Gastroesophageal sphincter (tissue), 4 donors: Measurements from ENCODE around the gene ACSL4. TPM values are rescaled to one million over a fixed set of nuclear protein-coding genes. Genes with fewer than 3 reads are reported as not detected.

Source experiments
- ATAC-seq: fragments of 150-250 bp; one replicate; pipeline ENCODE4 v1.9.1; 2016; ENCODE audit warnings: mild to moderate bottlenecking, moderate library complexity
- H3K27ac ChIP-seq, 4 donors: fragments of 200-600 bp; sonication (generic) in 3 of 4; 1 replicate in 3 of 4; 2 replicates in 1 of 4; pipeline ENCODE4 v1.5.1; 2016 to 2019
- H3K27me3 ChIP-seq: fragments of 200-600 bp; sonication (generic); one replicate; pipeline ENCODE4 v1.5.1; 2019
- H3K36me3 ChIP-seq, 2 donors: fragments of 200-600 bp; sonication (generic); one replicate each; pipeline ENCODE4 v1.5.1; 2019; ENCODE audit warnings: control low read depth in 1 of 2
- H3K4me1 ChIP-seq, 3 donors: fragments of 200-600 bp; sonication (generic); 1 replicate in 2 of 3; 2 replicates in 1 of 3; pipeline ENCODE4 v1.5.1; 2016 to 2019; ENCODE audit warnings: control low read depth in 2 of 3
- H3K4me3 ChIP-seq, 2 donors: fragments of 200-600 bp; sonication (generic); one replicate each; pipeline ENCODE4 v1.5.1; 2019; ENCODE audit warnings: mild to moderate bottlenecking in 1 of 2, moderate library complexity in 1 of 2
- H3K9me3 ChIP-seq, 3 donors: fragments of 200-600 bp; sonication (generic); one replicate each; pipeline ENCODE4 v1.5.1; 2017 to 2019; ENCODE audit warnings: control low read depth in 2 of 3
- CTCF ChIP-seq, 4 experiments: fragments of 200-600 bp in 2 of 4; fragments of 450-650 bp in 2 of 4; sonication (generic) in 1 of 4; IDR thresholded peaks; one replicate each; pipeline ENCODE4 v1.5.1; 2017 to 2019; ENCODE audit warnings: antibody characterized with exemption in 4 of 4, mild to moderate bottlenecking in 2 of 4, moderate library complexity in 2 of 4
- EP300 ChIP-seq: sonication (generic); formaldehyde crosslinking; IDR thresholded peaks from one replicate; pipeline ENCODE4 v1.6.1; 2017; ENCODE audit warnings: antibody characterized with exemption, mild to moderate bottlenecking
- POLR2A ChIP-seq, 2 donors: fragments of 450-650 bp; IDR thresholded peaks; one replicate each; pipeline ENCODE4 v1.6.1; 2017; ENCODE audit warnings: antibody characterized with exemption in 2 of 2, mild to moderate bottlenecking in 2 of 2, moderate library complexity in 1 of 2
- POLR2AphosphoS5 ChIP-seq: sonication (generic); formaldehyde crosslinking; IDR thresholded peaks from one replicate; pipeline ENCODE4 v1.6.1; 2017; ENCODE audit warnings: antibody characterized with exemption
- WGBS, 2 donors: methylation state at CpG; one replicate each; pipeline ENCODE4 v1.1.5; 2018; ENCODE audit warnings: low coverage in 1 of 2; 5-methylcytosine and 5-hydroxymethylcytosine counted together
- total RNA-seq, 4 donors: library from RNA; depleted of rRNA; stranded (reverse); fragments of >200 nt; gene quantifications; one replicate each; pipeline ENCODE4 v1.1.0, GENCODE V29; 2016

Gene ACSL4
- total RNA-seq, 4 donors from 2014 or later: 43.0 to 96.5 (median 53.1) TPM

GRCh38 chrX:109774706-109775105, 41.6 kb upstream of the ACSL4 start:
- Histone ChIP-seq H3K9me3 (no peaks in the 10 kb centered on the region), H3K36me3 (no peaks in the 10 kb centered on the region), H3K27ac (no peak overlapping the region), H3K4me3 (no peak overlapping the region), H3K27me3 (no peaks in the 10 kb centered on the region), H3K4me1 (no peaks in the 10 kb centered on the region)
- WGBS, 2 donors: 51 to 78% methylated on average over 4 to 5 of the region's 5 CpGs
- TF ChIP-seq EP300 (no peak), POLR2A (IDR thresholded peaks at IDR 0.05) (no peak), POLR2AphosphoS5 (no peak), CTCF (IDR thresholded peaks at IDR 0.05) (no peak)
- ATAC-seq: peak; percentile 76

DNA sequence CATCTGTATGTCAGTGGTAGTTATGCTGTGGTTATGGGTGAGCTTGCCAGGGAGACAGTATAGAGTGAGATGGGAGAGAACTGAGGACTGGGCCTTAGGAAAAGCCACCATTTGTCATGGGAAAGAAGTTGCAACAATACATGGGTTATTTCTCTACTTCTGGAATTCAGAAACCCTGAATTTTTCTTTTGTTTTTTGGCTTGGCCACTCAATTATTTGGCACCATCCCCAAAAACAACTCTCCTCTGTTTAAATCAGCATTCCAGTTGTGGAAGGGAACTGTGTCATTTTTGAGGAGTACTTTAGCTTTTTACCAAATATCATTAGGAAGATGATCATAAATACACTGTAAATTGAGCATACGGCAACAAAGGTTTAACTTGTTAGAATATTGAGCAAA, 41.1 kb upstream of the ACSL4 start:
- no peaks in the 10 kb centered on the region for H3K36me3 ChIP-seq
- H3K9me3 ChIP-seq: no peaks in the 10 kb centered on the region
- no peak for ATAC-seq
- no peaks in the 10 kb centered on the region for H3K4me1 ChIP-seq
- TF ChIP-seq POLR2A (IDR thresholded peaks at IDR 0.05) (no peak), POLR2AphosphoS5 (no peak), EP300 (no peak), CTCF (IDR thresholded peaks at IDR 0.05) (no peak)
- no peak overlapping the region for H3K4me3 ChIP-seq
- H3K27ac ChIP-seq: no peak overlapping the region
- H3K27me3 ChIP-seq: no peaks in the 10 kb centered on the region
- WGBS, 2 donors: 86% methylated on average over 1 of the region's 1 CpG; no CpG with 5 or more reads in 1 of the 2 donors

- no peaks in the 10 kb centered on the region for H3K27me3 ChIP-seq
- no peak for ATAC-seq
- 67 to 93% methylated on average over 2 of the region's 2 CpGs for WGBS, 2 donors
- H3K4me1 ChIP-seq: no peaks in the 10 kb centered on the region
- TF ChIP-seq POLR2A (IDR thresholded peaks at IDR 0.05) (no peak), POLR2AphosphoS5 (no peak), EP300 (no peak), CTCF (IDR thresholded peaks at IDR 0.05) (no peak)
- no peak overlapping the region for H3K4me3 ChIP-seq
- no peaks in the 10 kb centered on the region for H3K36me3 ChIP-seq
- H3K9me3 ChIP-seq: no peaks in the 10 kb centered on the region
- no peak overlapping the region for H3K27ac ChIP-seq
These were observed 40.3 kb upstream of the ACSL4 start for GRCh38 chrX:109773374-109773773.

DNA sequence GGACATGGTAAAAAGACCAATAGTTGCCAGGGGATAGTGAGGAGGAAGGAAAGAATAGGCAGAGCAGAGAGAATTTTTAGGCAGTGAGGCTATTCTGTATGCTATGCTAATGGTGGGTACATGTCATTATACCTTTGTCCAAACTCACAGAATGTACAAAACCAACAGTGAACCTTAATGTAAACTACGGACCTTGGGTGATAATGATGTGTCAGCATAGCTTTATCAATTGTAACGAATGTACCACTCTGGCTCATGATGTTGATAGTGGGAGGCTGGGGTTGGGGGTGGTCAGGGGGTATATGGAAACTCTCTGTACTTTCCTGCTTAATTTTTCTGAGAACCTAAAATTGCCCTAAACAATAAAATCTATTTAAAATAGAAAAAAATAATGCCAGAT, 37.7 kb upstream of the ACSL4 start:
- no peak overlapping the region for H3K27ac ChIP-seq
- no peaks in the 10 kb centered on the region for H3K27me3 ChIP-seq
- WGBS, 2 donors: 60 to 82% methylated on average over 2 of the region's 2 CpGs
- no peaks in the 10 kb centered on the region for H3K4me1 ChIP-seq
- H3K4me3 ChIP-seq: no peak overlapping the region
- no peaks in the 10 kb centered on the region for H3K9me3 ChIP-seq
- no peaks in the 10 kb centered on the region for H3K36me3 ChIP-seq
- no peak for TF ChIP-seq EP300
- TF ChIP-seq POLR2A (IDR thresholded peaks at IDR 0.05): no peak
- TF ChIP-seq POLR2AphosphoS5: no peak
- TF ChIP-seq CTCF (IDR thresholded peaks at IDR 0.05): no peak
- no peak for ATAC-seq

GRCh38 chrX:109760922-109761250, 27.8 kb upstream of the ACSL4 start:
- TF ChIP-seq POLR2AphosphoS5 (no peak), EP300 (no peak), POLR2A (IDR thresholded peaks at IDR 0.05) (no peak), CTCF (IDR thresholded peaks at IDR 0.05) (no peak)
- Histone ChIP-seq H3K4me1 (no peaks in the 10 kb centered on the region), H3K4me3 (no peak overlapping the region), H3K27me3 (no peaks in the 10 kb centered on the region), H3K27ac (no peak overlapping the region), H3K36me3 (no peaks in the 10 kb centered on the region), H3K9me3 (no peaks in the 10 kb centered on the region)
- no peak for ATAC-seq
- WGBS, 2 donors: 60% methylated on average over 2 of the region's 2 CpGs; no CpG with 5 or more reads in 1 of the 2 donors
